Neural crest cell (in vitro differentiated cells): ENCODE results near the gene OTUB1. TPM values are rescaled to one million over a fixed set of nuclear protein-coding genes. Genes with fewer than 3 reads are reported as not detected.

Source experiments
- DNase-seq: peaks from one replicate; pipeline ENCODE4 v3.0.0; 2021; ENCODE audit warnings: low read depth, mixed read lengths, low spot score
- H3K27ac Mint-ChIP-seq: one replicate; pipeline ENCODE4 v1.8.0; 2021; ENCODE audit warnings: mild to moderate bottlenecking, mixed read lengths; ENCODE audit not compliant: unreplicated experiment
- H3K27me3 Mint-ChIP-seq: 2 replicates; pipeline ENCODE4 v1.8.0; 2021; ENCODE audit warnings: low read depth, mild to moderate bottlenecking, mixed read lengths
- H3K36me3 Mint-ChIP-seq: 2 replicates; pipeline ENCODE4 v1.8.0; 2021; ENCODE audit warnings: low read depth, mild to moderate bottlenecking, mixed read lengths
- H3K4me1 Mint-ChIP-seq: 2 replicates; pipeline ENCODE4 v1.8.0; 2021; ENCODE audit warnings: mixed read lengths
- H3K4me3 Mint-ChIP-seq: one replicate; pipeline ENCODE4 v1.8.0; 2021; ENCODE audit warnings: mild to moderate bottlenecking, mixed read lengths
- H3K9me3 Mint-ChIP-seq: 2 replicates; pipeline ENCODE4 v1.8.0; 2021; ENCODE audit warnings: mixed read lengths
- total RNA-seq: library from RNA; stranded (reverse); gene quantifications from 2 replicates; pipeline ENCODE4 v1.2.1, GENCODE V29; 2021
- TF ChIP-seq, protein P1 (sequence below): fragments of 200-600 bp; sonication (generic); conservative IDR thresholded peaks from 2 replicates; pipeline ENCODE4 v1.5.0; 2021; ENCODE audit warnings: antibody characterized with exemption, mild to moderate bottlenecking

Gene OTUB1
- total RNA-seq, 1 donor from 2014 or later, result 124 TPM

DNA sequence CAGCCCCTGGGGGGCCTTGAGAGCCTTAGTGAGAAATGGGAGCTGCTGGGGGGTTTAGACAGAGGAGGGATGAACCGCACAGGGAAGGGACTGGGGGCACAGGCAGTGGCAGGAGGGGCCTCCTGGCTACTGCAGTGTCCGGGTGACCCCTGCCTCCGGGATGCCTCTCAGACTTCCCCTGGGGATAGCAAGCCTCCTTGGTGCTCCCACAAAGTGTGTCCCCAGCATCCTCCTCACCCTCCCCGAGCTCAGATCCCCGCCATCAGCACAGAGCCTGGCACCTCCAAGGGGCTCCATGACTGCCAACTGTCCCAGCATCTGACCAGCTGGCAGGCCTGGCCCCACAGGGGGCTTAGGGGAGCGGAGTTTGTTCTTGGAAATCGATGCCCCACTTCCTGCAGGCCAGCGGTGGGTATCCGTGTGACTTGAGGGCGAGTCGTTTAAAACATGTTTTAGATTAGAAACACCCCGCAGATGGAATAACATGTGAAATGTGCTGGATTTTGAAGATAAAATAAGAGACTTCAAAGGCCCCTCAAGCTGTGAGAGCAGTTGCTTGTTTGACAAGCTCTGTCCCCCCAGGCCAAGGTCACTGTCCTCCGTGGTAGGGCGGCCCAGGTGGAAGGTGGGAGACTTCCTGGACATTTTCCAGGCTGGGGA, 36.0 kb downstream of the OTUB1 start:
- H3K4me1 Mint-ChIP-seq, result peaks cover 33% of the 10 kb centered on the region
- DNase-seq, result no peak
- H3K27me3 Mint-ChIP-seq, result peaks cover 5% of the 10 kb centered on the region
- TF ChIP-seq, protein P1, sequence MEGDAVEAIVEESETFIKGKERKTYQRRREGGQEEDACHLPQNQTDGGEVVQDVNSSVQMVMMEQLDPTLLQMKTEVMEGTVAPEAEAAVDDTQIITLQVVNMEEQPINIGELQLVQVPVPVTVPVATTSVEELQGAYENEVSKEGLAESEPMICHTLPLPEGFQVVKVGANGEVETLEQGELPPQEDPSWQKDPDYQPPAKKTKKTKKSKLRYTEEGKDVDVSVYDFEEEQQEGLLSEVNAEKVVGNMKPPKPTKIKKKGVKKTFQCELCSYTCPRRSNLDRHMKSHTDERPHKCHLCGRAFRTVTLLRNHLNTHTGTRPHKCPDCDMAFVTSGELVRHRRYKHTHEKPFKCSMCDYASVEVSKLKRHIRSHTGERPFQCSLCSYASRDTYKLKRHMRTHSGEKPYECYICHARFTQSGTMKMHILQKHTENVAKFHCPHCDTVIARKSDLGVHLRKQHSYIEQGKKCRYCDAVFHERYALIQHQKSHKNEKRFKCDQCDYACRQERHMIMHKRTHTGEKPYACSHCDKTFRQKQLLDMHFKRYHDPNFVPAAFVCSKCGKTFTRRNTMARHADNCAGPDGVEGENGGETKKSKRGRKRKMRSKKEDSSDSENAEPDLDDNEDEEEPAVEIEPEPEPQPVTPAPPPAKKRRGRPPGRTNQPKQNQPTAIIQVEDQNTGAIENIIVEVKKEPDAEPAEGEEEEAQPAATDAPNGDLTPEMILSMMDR, result no peak
- H3K9me3 Mint-ChIP-seq, result no peaks in the 10 kb centered on the region
- H3K27ac Mint-ChIP-seq, result peak overlapping the region; percentile 50
- H3K36me3 Mint-ChIP-seq, result no peaks in the 10 kb centered on the region
- H3K4me3 Mint-ChIP-seq, result no peak overlapping the region

DNA sequence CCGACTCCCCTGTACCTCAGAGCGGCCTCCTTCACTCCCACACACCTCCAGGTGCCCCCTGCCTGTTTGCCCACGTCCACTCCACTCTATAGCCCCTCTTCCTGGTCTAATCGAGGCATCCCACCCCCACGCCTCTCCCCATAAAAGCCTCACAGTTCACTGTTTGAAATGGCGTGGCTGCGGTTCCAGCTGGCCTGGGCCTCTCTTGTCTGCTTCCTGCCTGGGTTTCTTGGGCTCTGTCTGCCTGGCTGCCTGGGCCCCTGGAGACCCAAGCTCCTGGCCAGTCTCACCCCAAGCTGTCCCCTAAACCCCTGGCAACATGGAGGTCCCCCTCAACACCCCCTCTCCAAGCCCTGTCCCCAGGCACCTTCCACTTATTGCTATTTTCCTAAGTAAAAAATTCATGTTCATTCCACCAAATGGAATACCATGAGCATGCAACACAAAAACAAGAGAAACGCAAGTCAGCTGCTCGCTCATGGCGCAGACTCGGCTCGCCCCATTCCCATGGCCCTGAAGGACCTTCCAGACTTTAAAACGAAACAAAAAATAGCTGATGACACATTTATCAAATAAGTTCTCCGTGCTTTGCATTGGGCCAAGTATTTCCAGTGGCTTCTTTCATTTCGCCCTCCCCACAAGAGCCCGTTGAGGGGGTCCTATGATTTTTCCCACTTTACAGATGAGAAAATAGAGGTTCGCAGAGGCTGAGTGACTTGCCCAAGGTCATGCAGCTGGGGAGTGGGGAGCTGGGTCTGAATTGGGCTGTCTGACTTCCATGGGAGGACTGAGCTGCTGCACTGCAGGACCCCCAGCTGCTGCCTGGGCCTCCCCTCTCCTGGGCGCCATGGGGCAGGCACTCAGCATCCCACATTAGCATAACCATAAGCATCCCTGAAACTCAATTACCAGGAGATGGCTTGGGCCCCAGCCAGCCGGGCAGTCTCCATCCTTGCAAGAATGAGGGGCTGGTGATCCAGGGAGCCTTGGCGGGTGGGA, 37.8 kb downstream of the OTUB1 start:
- H3K4me3 Mint-ChIP-seq, result no peak overlapping the region

DNA sequence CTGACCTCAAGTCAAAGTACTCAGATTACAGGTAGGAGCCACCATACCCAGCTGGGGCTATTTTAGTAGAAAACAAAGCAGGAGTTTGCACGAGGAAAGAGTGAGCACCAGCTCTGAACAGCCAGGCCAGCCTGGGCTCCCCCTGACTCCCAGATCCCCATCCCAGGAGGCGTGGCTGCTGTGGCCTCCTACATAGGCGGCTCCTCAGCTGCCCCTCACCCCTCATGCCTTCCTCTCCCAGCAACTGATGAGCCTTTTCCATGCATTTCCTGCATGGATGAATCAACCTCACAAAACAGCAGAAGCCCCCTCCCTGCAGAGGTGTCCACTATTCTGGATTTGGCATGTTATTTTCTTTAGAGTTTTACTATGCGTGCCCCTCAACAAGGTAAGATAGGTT, 39.0 kb downstream of the OTUB1 start:
- no peak for DNase-seq
- TF ChIP-seq, protein P1, result no peak
- peaks cover 6% of the 10 kb centered on the region for H3K27me3 Mint-ChIP-seq
- peak overlapping the region; percentile 38 for H3K4me3 Mint-ChIP-seq
- H3K36me3 Mint-ChIP-seq, result no peaks in the 10 kb centered on the region
- peaks cover 50% of the 10 kb centered on the region for H3K4me1 Mint-ChIP-seq
- H3K9me3 Mint-ChIP-seq, result no peaks in the 10 kb centered on the region
- H3K27ac Mint-ChIP-seq, result peak overlapping the region; percentile 75

More for the DNA sequence above, 37.8 kb downstream of the OTUB1 start:
- Mint-ChIP-seq H3K36me3 (no peaks in the 10 kb centered on the region), H3K4me1 (peaks cover 40% of the 10 kb centered on the region), H3K27me3 (peaks cover 5% of the 10 kb centered on the region), H3K9me3 (no peaks in the 10 kb centered on the region), H3K27ac (peak overlapping the region; percentile 87)
- TF ChIP-seq, protein P1, result no peak
- no peak for DNase-seq

DNA sequence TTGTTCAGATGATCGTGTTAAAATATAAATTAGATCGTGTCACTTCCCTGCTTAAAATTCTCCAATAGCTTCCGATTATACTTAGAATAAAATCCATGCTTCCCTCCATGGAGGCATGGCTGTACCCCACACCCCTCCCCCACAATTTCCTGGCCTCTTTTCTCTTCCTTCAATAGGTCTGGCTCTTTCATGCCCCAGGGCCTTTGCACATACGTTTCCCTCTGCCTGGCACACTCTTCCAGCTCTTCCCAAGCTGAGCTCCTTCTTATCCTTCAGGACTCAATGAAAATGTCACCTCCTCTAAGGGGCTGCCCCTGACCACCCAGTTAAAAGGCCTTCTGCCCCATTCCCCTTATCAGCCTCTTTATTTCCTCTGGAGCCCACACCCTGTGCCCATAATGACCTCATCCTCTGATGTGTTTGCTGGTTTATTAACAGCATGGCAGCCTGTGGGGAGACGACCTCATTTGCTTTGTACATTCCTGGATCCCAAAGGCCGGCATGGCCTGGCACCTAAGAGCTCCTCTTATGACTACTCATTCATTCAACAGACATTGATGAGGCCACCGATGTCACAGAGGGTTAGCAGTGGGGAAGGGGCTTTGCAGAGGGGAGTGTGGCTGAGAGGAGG, 40.5 kb downstream of the OTUB1 start:
- Mint-ChIP-seq H3K36me3 (no peaks in the 10 kb centered on the region), H3K4me3 (peak overlapping the region; percentile 75), H3K4me1 (peaks cover 54% of the 10 kb centered on the region), H3K9me3 (no peaks in the 10 kb centered on the region), H3K27me3 (peaks cover 6% of the 10 kb centered on the region), H3K27ac (peak overlapping the region; percentile 92)
- TF ChIP-seq, protein P1, result no peak
- no peak for DNase-seq

DNA sequence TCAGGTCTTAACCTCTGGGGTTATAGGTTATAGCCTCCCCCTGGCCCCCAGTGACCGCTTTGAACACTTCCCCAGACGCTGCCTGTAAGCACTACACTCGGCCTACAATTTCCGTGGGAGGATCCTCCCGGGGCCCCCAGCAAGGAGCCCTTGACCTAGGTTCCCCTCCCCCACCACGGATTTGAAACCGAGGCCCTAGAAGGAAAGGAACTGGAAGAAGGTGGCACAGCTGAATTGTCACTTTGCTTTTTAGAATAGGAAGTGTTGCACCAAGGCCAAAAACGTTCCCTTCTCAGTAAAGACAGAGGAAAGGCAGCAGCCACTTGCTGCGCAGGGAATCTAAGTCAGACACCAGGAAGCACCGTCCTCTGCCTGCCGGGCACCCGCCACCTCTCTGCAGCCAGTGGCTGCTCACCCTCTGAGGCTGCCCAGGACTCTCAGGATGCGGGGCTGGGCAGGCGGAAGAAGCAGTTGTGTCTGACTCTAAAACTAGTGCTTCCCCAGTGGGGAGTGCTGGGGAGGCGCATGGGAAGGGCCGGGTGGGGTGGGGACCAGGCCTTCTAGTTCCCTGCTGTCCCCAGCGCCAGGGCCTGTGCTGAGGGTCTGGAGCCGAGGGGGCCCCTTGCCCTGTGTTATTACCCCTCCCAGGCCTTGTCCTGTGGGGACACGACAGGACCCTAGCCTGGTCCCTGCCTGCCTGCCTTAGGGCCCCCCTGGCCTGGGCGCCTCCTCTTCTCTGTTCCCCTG, 41.6 kb downstream of the OTUB1 start:
- TF ChIP-seq, protein P1, result no peak
- H3K9me3 Mint-ChIP-seq, result no peaks in the 10 kb centered on the region
- no peaks in the 10 kb centered on the region for H3K36me3 Mint-ChIP-seq
- H3K4me3 Mint-ChIP-seq, result peak overlapping the region; percentile 75
- no peak overlapping the region for H3K27ac Mint-ChIP-seq
- peaks cover 10% of the 10 kb centered on the region for H3K27me3 Mint-ChIP-seq
- peaks cover 47% of the 10 kb centered on the region for H3K4me1 Mint-ChIP-seq
- no peak for DNase-seq
